Astrocyte (in vitro differentiated cells and primary cell): ENCODE measurements around the gene ZNF512. TPM values are rescaled to one million over a fixed set of nuclear protein-coding genes. Genes with fewer than 3 reads are reported as not detected.

Experiments
- DNase-seq: peaks from one replicate; pipeline ENCODE4 v3.0.0-alpha.2; 2010; ENCODE audit warnings: low read depth
- FAIRE-seq: peaks from 2 replicates; lab custom pipeline; 2011; peaks lifted over from hg19 to GRCh38; lab: Jason Lieb, UNC
- H2AFZ ChIP-seq: 2 replicates; pipeline ENCODE4 v1.6.0; 2012; ENCODE audit warnings: low read depth, low read length, inconsistent platforms
- H3K27ac ChIP-seq: 2 replicates; pipeline ENCODE4 v1.5.1; 2011; ENCODE audit warnings: low read depth, low read length, inconsistent platforms
- H3K27me3 ChIP-seq: 2 replicates; pipeline ENCODE4 v1.6.0; 2011; ENCODE audit warnings: low read length, inconsistent platforms; ENCODE audit not compliant: insufficient read depth
- H3K36me3 ChIP-seq: 2 replicates; pipeline ENCODE4 v1.5.1; 2011; ENCODE audit warnings: low read length, inconsistent platforms; ENCODE audit not compliant: insufficient read depth
- H3K4me1 ChIP-seq: 2 replicates; pipeline ENCODE4 v1.5.1; 2011; ENCODE audit warnings: low read length, inconsistent platforms; ENCODE audit not compliant: insufficient read depth
- H3K4me2 ChIP-seq: 2 replicates; pipeline ENCODE4 v1.6.0; 2012; ENCODE audit warnings: low read length, inconsistent platforms
- H3K4me3 ChIP-seq: 2 replicates; pipeline ENCODE4 v1.5.1; 2011; ENCODE audit warnings: low read depth, mild to moderate bottlenecking, low read length, inconsistent platforms; ENCODE audit not compliant: insufficient read depth
- H3K79me2 ChIP-seq: 2 replicates; pipeline ENCODE4 v1.6.0; 2012; ENCODE audit warnings: mild to moderate bottlenecking, low read length, inconsistent platforms; ENCODE audit not compliant: insufficient read depth
- H3K9ac ChIP-seq: 2 replicates; pipeline ENCODE4 v1.6.0; 2012; ENCODE audit warnings: mild to moderate bottlenecking, low read length, inconsistent platforms
- H3K9me3 ChIP-seq: 2 replicates; pipeline ENCODE4 v1.5.1; 2012; ENCODE audit warnings: low read depth, mild to moderate bottlenecking, low read length, inconsistent platforms; ENCODE audit not compliant: insufficient read depth
- H4K20me1 ChIP-seq: 2 replicates; pipeline ENCODE4 v1.6.0; 2012; ENCODE audit warnings: low read length, inconsistent platforms; ENCODE audit not compliant: insufficient read depth
- H3K27ac Mint-ChIP-seq: one replicate; pipeline ENCODE4 v1.8.0; 2021; ENCODE audit warnings: mild to moderate bottlenecking, mixed read lengths; ENCODE audit not compliant: unreplicated experiment
- H3K27me3 Mint-ChIP-seq: one replicate; pipeline ENCODE4 v1.8.0; 2021; ENCODE audit warnings: low read depth, mixed read lengths; ENCODE audit not compliant: unreplicated experiment
- H3K36me3 Mint-ChIP-seq: one replicate; pipeline ENCODE4 v1.8.0; 2021; ENCODE audit warnings: low read depth, mixed read lengths; ENCODE audit not compliant: unreplicated experiment
- H3K4me1 Mint-ChIP-seq: one replicate; pipeline ENCODE4 v1.8.0; 2021; ENCODE audit warnings: low read depth, mixed read lengths; ENCODE audit not compliant: unreplicated experiment
- H3K4me3 Mint-ChIP-seq: one replicate; pipeline ENCODE4 v1.8.0; 2021; ENCODE audit warnings: mild to moderate bottlenecking, moderate library complexity, mixed read lengths; ENCODE audit not compliant: unreplicated experiment
- H3K9me3 Mint-ChIP-seq: one replicate; pipeline ENCODE4 v1.8.0; 2021; ENCODE audit warnings: mild to moderate bottlenecking, mixed read lengths; ENCODE audit not compliant: unreplicated experiment
- CTCF ChIP-seq: IDR thresholded peaks from 2 replicates; pipeline ENCODE4 v1.5.1; 2011; ENCODE audit warnings: low read depth, mild to moderate bottlenecking, inconsistent platforms, low read length, moderate library complexity; ENCODE audit not compliant: insufficient read depth
- EZH2 ChIP-seq: IDR thresholded peaks from 2 replicates; pipeline ENCODE4 v1.6.1; 2012; ENCODE audit warnings: mild to moderate bottlenecking, low read length, inconsistent platforms; ENCODE audit not compliant: insufficient read depth
- total RNA-seq: library from RNA; stranded (reverse); gene quantifications from 2 replicates; pipeline ENCODE4 v1.2.1, GENCODE V29; 2021

ZNF512 gene
- total RNA-seq, 1 donor from 2014 or later, result 32.5 TPM

GRCh38 chr2:27583390-27583915 is 611 bp downstream of the ZNF512 start:
- peak overlapping the region; percentile 85 for H2AFZ ChIP-seq

GRCh38 chr2:27584597-27584996 is 1.8 kb downstream of the ZNF512 start:
- no peak for DNase-seq
- peak overlapping the region; percentile 95 for H3K4me3 Mint-ChIP-seq
- H3K4me1 Mint-ChIP-seq, result peaks cover 14% of the 10 kb centered on the region
- H3K27ac ChIP-seq, result no peak overlapping the region
- no peak for FAIRE-seq
- peak overlapping the region; percentile 85 for H3K4me3 ChIP-seq
- H3K4me1 ChIP-seq, result peaks cover 19% of the 10 kb centered on the region
- H3K27me3 Mint-ChIP-seq, result peaks cover 2% of the 10 kb centered on the region
- H3K9ac ChIP-seq, result no peak overlapping the region
- peak overlapping the region; percentile 97 for H3K4me2 ChIP-seq
- H3K79me2 ChIP-seq, result peaks cover 67% of the 10 kb centered on the region
- peaks cover 4% of the 10 kb centered on the region for H3K36me3 Mint-ChIP-seq
- no peaks in the 10 kb centered on the region for H3K27me3 ChIP-seq
- no peaks in the 10 kb centered on the region for H3K9me3 ChIP-seq
- TF ChIP-seq CTCF (no peak), EZH2 (no peak)
- H3K9me3 Mint-ChIP-seq, result peaks cover 15% of the 10 kb centered on the region
- H3K36me3 ChIP-seq, result no peaks in the 10 kb centered on the region
- H3K27ac Mint-ChIP-seq, result no peak overlapping the region
- H2AFZ ChIP-seq, result no peak overlapping the region
- peaks cover 44% of the 10 kb centered on the region for H4K20me1 ChIP-seq

More at GRCh38 chr2:27583390-27583915, 611 bp downstream of the ZNF512 start:
- Mint-ChIP-seq H3K4me3 (peak overlapping the region; percentile 95), H3K27ac (peak overlapping the region; percentile 88), H3K27me3 (peaks cover 2% of the 10 kb centered on the region), H3K36me3 (peaks cover 4% of the 10 kb centered on the region), H3K4me1 (peaks cover 14% of the 10 kb centered on the region), H3K9me3 (peaks cover 27% of the 10 kb centered on the region)
- H3K27ac ChIP-seq, result peak overlapping the region; percentile 66
- peaks cover 19% of the 10 kb centered on the region for H3K4me1 ChIP-seq
- H3K4me3 ChIP-seq, result peak overlapping the region; percentile 85
- FAIRE-seq, result no peak
- H3K27me3 ChIP-seq, result no peaks in the 10 kb centered on the region
- H3K36me3 ChIP-seq, result no peaks in the 10 kb centered on the region
- peak overlapping the region; percentile 90 for H3K9ac ChIP-seq
- no peaks in the 10 kb centered on the region for H3K9me3 ChIP-seq
- H3K4me2 ChIP-seq, result peak overlapping the region; percentile 97
- TF ChIP-seq EZH2, result no peak
- DNase-seq, result no peak
- H3K79me2 ChIP-seq, result peaks cover 56% of the 10 kb centered on the region
- peaks cover 37% of the 10 kb centered on the region for H4K20me1 ChIP-seq

- Mint-ChIP-seq H3K36me3 (peaks cover 2% of the 10 kb centered on the region), H3K9me3 (peaks cover 5% of the 10 kb centered on the region), H3K4me3 (no peak overlapping the region), H3K27me3 (peaks cover 2% of the 10 kb centered on the region), H3K4me1 (peaks cover 14% of the 10 kb centered on the region), H3K27ac (no peak overlapping the region)
- Histone ChIP-seq H3K4me1 (peaks cover 19% of the 10 kb centered on the region), H3K4me3 (no peak overlapping the region), H3K79me2 (peaks cover 92% of the 10 kb centered on the region), H3K9me3 (no peaks in the 10 kb centered on the region), H4K20me1 (peaks cover 64% of the 10 kb centered on the region), H3K36me3 (no peaks in the 10 kb centered on the region), H3K27me3 (no peaks in the 10 kb centered on the region), H2AFZ (no peak overlapping the region), H3K27ac (no peak overlapping the region), H3K4me2 (no peak overlapping the region), H3K9ac (no peak overlapping the region)
- TF ChIP-seq EZH2, result no peak
- no peak for TF ChIP-seq CTCF
- DNase-seq (no peak), FAIRE-seq (no peak)
These were observed 4.2 kb downstream of the ZNF512 start for GRCh38 chr2:27587025-27587424.
